Measurements from ENCODE around the gene KRTAP10-2.

Gene KRTAP10-2

DNA sequence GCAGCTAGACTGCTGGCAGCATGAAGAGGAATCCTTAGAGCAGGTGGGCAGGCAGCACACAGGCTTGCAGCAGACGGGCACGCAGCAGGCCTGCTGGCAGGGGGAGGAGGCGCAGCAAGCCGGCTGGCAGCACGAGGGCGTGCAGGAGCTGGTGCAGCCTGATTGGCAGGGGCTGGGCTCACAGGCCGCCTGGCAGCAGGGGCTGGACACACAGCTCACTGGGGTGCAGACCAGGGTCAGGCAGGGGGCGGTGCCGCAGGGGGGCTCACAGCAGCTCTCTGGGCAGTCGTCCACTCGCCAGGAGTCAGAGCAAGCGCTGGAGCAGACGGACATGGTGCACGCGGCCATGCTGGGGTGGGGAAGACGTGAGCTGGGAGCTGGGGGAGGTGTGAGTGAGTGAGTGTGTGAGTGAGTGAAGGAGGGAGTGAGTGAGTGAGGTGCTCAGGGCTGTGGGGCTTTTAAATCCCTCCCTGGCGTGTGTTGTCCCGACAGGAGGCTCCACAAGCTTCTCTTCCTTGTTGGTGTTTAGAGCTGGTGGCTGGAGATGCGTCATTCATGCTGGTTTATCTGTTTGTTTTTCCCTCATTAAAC, 29.0 kb upstream of the KRTAP10-2 start, which contains the start of gene KRTAP10-5:
Gene KRTAP10-5, minus strand, starts transcription at position 374 of the 591 bp plus-strand sequence. Its CDS starts 26 bp downstream, at position 348.
- peak; percentile 39; the same call in 1 of the 2 replicates for TF ChIP-seq NFIC (IDR thresholded peaks at IDR 0.05)
- TF ChIP-seq TCF12 (IDR thresholded peaks at IDR 0.05; ENCODE audit: low read depth) = 0 out of 2 replicates have a peak, but pooled peaks have one; percentile 46

DNA sequence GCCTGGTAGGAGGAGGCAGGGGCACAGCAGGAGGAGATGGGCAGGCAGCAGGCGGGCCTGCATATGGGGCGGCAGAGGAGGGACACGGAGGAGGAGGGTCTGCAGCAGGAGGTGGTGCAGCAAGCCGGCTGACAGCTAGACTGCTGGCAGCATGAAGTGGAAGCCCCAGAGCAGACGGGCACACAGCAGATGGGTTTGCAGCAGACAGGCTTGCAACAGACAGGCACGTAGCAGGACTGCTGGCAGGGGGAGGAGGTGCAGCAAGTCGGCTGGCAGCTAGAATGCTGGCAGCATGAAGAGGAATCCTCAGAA, 28.5 kb upstream of the KRTAP10-2 start:
- TF ChIP-seq, protein P1, sequence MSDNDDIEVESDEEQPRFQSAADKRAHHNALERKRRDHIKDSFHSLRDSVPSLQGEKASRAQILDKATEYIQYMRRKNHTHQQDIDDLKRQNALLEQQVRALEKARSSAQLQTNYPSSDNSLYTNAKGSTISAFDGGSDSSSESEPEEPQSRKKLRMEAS (IDR thresholded peaks at IDR 0.05) = no peak; the same call in 1 of the 2 replicates
- TF ChIP-seq ZBTB7A (IDR thresholded peaks at IDR 0.05; ENCODE audit: low read depth) (no peak), NFIC (IDR thresholded peaks at IDR 0.05) (no peak), TEAD4 (IDR thresholded peaks at IDR 0.05) (no peak), CEBPB (IDR thresholded peaks at IDR 0.05) (no peak), TCF12 (IDR thresholded peaks at IDR 0.05; ENCODE audit: low read depth) (no peak)

DNA sequence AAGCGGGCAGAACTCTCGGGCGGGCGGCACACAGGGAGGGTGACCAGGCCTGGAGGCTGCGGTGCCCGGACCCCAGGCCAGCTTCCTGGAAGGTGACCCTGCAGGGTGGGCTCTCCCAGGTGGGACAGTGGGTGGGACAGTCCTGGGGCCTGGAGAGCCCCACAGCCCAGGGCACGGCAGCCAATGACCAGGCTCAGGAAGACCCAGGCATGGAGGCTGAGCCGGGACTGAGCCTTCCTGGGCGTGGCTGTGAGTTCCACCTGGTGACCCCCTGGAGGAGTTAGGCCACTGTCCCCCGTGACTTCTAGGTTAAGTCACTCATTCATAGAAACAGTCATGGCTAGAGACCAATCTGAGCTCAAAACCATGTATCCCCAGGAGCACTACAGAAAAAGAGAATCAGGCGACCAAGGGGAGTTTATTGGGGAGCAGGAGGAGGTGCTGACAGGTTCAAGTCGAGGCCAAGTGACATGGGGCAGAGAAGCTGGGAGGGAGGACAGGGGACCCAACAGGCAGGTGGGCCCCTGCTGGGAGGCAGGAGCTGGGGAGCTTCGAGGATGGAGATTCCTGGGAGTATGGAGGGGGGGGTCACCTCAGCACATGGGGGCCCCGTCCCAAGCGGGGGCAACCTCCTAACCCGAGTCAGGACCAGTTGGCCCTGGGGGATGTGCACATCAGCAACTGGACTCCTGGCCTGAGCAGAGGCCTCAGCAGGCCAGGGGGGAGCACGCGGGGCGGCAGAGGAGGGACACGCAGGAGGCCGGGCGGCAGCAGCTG, 27.9 kb upstream of the KRTAP10-2 start:
- TF ChIP-seq TAF1 (IDR thresholded peaks at IDR 0.05; ENCODE audit: low read depth) (no peak), CREB1 (IDR thresholded peaks at IDR 0.05; ENCODE audit: low read depth) (no peak), TEAD4 (IDR thresholded peaks at IDR 0.05) (no peak), EGR1 (IDR thresholded peaks at IDR 0.05) (no peak), EP300 (IDR thresholded peaks at IDR 0.05; ENCODE audit: borderline replicate concordance) (no peak), NFIC (IDR thresholded peaks at IDR 0.05) (no peak), TCF12 (IDR thresholded peaks at IDR 0.05; ENCODE audit: low read depth) (no peak), ZBTB7A (IDR thresholded peaks at IDR 0.05; ENCODE audit: low read depth) (no peak), FOXM1 (IDR thresholded peaks at IDR 0.05; ENCODE audit: borderline replicate concordance, low read depth) (no peak), RAD21 (IDR thresholded peaks at IDR 0.05; ENCODE audit: low read depth) (no peak), CEBPB (IDR thresholded peaks at IDR 0.05) (no peak), YY1 (IDR thresholded peaks at IDR 0.05; ENCODE audit: low read depth) (no peak)
- TF ChIP-seq, protein P2, sequence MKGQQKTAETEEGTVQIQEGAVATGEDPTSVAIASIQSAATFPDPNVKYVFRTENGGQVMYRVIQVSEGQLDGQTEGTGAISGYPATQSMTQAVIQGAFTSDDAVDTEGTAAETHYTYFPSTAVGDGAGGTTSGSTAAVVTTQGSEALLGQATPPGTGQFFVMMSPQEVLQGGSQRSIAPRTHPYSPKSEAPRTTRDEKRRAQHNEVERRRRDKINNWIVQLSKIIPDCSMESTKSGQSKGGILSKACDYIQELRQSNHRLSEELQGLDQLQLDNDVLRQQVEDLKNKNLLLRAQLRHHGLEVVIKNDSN (IDR thresholded peaks at IDR 0.05) = no peak
- TF ChIP-seq, protein P3, sequence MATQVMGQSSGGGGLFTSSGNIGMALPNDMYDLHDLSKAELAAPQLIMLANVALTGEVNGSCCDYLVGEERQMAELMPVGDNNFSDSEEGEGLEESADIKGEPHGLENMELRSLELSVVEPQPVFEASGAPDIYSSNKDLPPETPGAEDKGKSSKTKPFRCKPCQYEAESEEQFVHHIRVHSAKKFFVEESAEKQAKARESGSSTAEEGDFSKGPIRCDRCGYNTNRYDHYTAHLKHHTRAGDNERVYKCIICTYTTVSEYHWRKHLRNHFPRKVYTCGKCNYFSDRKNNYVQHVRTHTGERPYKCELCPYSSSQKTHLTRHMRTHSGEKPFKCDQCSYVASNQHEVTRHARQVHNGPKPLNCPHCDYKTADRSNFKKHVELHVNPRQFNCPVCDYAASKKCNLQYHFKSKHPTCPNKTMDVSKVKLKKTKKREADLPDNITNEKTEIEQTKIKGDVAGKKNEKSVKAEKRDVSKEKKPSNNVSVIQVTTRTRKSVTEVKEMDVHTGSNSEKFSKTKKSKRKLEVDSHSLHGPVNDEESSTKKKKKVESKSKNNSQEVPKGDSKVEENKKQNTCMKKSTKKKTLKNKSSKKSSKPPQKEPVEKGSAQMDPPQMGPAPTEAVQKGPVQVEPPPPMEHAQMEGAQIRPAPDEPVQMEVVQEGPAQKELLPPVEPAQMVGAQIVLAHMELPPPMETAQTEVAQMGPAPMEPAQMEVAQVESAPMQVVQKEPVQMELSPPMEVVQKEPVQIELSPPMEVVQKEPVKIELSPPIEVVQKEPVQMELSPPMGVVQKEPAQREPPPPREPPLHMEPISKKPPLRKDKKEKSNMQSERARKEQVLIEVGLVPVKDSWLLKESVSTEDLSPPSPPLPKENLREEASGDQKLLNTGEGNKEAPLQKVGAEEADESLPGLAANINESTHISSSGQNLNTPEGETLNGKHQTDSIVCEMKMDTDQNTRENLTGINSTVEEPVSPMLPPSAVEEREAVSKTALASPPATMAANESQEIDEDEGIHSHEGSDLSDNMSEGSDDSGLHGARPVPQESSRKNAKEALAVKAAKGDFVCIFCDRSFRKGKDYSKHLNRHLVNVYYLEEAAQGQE (IDR thresholded peaks at IDR 0.05; ENCODE audit: low read depth) = no peak
- TF ChIP-seq, protein P1 (IDR thresholded peaks at IDR 0.05) = no peak; the same call in 1 of the 2 replicates

DNA sequence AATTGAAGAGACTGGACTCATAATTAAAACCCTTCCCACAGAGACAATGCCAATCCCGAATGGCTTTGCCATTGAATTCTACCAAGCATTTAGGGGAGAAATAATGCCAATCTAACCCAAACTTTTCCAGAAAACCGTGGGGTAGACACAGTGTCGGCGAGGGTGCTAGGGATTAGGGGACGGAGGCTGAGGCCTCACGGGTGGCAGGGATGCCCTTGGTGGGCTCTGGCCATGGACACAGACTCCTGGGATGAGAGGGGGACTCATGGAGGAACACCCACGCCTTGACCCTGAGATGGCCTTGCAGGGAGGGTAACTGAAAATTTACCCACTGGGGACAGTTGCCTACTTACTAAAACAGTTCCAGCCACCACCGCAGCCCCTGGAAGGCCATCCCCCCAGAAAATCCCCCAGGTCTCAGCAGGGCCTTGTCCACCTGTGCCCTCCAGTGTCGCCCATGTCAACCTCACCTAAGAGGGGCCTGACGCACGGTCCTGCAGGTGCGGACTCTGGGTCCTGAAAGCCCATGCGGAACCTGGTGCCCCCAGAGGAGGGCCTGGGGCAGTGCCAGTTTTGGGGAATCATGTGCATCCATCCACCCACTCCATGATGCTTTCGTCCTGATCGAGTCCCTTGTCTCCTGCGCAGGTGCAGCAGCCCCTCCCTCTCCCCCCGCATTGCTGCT, 27.2 kb upstream of the KRTAP10-2 start:
- TF ChIP-seq CEBPB (IDR thresholded peaks at IDR 0.05) (no peak), FOXM1 (IDR thresholded peaks at IDR 0.05; ENCODE audit: borderline replicate concordance, low read depth) (no peak), ZBTB7A (IDR thresholded peaks at IDR 0.05; ENCODE audit: low read depth) (no peak), RAD21 (IDR thresholded peaks at IDR 0.05; ENCODE audit: low read depth) (no peak), YY1 (IDR thresholded peaks at IDR 0.05; ENCODE audit: low read depth) (no peak), TAF1 (IDR thresholded peaks at IDR 0.05; ENCODE audit: low read depth) (no peak), CREB1 (IDR thresholded peaks at IDR 0.05; ENCODE audit: low read depth) (no peak)
- TF ChIP-seq, protein P3 (IDR thresholded peaks at IDR 0.05; ENCODE audit: low read depth) = no peak
- TF ChIP-seq, protein P2 (IDR thresholded peaks at IDR 0.05) = no peak

DNA sequence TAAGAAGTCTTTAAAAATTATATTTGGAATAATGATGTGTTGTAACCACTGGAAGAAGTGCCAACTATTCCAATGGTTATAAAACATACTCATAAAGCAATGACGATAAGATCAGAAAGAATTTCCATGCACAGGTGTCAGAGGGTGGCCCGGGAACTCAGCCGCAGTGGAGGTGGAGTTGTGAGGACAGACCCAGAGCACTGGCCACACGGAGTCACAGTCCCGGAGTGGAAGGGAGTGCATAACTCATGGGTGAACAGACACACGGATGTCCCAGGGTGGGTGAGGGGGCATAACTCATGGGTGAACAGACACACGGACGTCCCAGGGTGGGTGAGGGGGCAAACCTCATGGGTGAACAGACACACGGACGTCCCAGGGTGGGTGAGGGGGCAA, 24.7 kb upstream of the KRTAP10-2 start:
- TF ChIP-seq TAF1 (IDR thresholded peaks at IDR 0.05; ENCODE audit: low read depth) (no peak), EP300 (IDR thresholded peaks at IDR 0.05; ENCODE audit: borderline replicate concordance) (no peak), TEAD4 (IDR thresholded peaks at IDR 0.05) (no peak)

All from Ishikawa (cell line).